ENCODE measurements around the gene DLEC1.

Gene DLEC1

DNA sequence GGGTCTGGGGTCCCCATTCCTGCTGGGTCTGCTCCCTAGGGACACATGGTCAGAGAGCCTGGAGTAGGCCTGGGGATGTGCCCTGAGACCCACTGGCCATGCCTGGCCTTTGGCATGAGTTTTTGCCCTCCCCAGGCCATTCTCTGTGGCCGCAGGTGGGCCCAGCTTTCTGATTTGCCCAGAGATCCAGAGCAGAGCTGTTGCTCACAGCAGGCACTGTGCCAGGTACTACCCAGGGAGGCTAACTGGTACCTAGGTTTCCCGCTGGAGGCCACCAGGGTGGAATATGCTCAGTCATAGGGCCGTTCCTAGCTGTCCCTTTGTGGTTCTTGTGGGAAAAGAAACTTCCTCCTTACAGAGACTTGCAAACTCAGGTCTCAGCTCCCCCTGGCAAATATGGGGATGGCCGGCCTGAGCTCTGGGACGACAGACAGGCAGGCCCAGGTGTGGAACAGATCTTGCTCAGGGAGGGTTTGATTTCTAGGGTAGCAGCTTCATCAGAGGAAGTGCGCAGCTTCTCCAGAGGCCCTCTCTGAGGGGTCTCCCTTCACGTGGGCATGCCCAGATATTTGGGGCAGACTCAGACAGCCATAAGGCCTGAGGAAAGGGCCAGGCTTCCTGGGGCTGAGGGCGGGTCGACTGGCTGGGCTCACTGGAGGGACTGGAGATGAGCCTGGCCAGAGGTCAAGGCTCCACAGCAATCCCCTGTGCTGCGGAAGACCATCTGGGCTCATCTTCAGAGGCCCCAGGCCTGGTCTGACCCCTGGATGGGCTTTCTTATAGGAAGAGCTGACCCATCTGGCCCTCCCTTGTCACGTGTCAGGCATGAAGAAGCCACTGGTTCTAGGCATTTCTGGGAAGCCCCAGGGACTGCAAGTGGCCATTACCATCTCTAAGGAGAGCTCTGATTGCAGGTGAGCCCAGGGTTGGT is 69.9 kb downstream of the DLEC1 start:
- H3K4me3 ChIP-seq (ENCODE audit: low read depth in 1 of 2, low read length in 2 of 2) = no peak overlapping the region
- no peaks in the 10 kb centered on the region for H3K36me3 ChIP-seq (ENCODE audit: control insufficient read depth in 1 of 2, insufficient read depth in 2 of 2, low read length in 2 of 2)
- peaks cover 0 to 2% of the 10 kb centered on the region in 2 donors for H3K9me3 ChIP-seq (ENCODE audit: control insufficient read depth in 1 of 2, low read length in 2 of 2)
- H3K4me1 ChIP-seq (ENCODE audit: control insufficient read depth in 1 of 2, insufficient read depth in 2 of 2, low read length in 2 of 2) = no peaks in the 10 kb centered on the region
- no peaks in the 10 kb centered on the region for H3K27me3 ChIP-seq (ENCODE audit: low read depth, low read length)
- no peak overlapping the region for H3K27ac ChIP-seq (ENCODE audit: low read length)

GRCh38 chr3:38109580-38110313 is 70.7 kb downstream of the DLEC1 start:
- Histone ChIP-seq H3K27me3 (ENCODE audit: low read depth, low read length) (no peaks in the 10 kb centered on the region), H3K27ac (ENCODE audit: low read length) (no peak overlapping the region), H3K9me3 (ENCODE audit: control insufficient read depth in 1 of 2, low read length in 2 of 2) (no peaks in the 10 kb centered on the region), H3K36me3 (ENCODE audit: control insufficient read depth in 1 of 2, insufficient read depth in 2 of 2, low read length in 2 of 2) (no peaks in the 10 kb centered on the region), H3K4me3 (ENCODE audit: low read depth in 1 of 2, low read length in 2 of 2) (no peak overlapping the region), H3K4me1 (ENCODE audit: control insufficient read depth in 1 of 2, insufficient read depth in 2 of 2, low read length in 2 of 2) (no peaks in the 10 kb centered on the region)

- Histone ChIP-seq H3K4me1 (ENCODE audit: control insufficient read depth in 1 of 2, insufficient read depth in 2 of 2, low read length in 2 of 2) (no peaks in the 10 kb centered on the region), H3K27me3 (ENCODE audit: low read depth, low read length) (no peaks in the 10 kb centered on the region), H3K4me3 (ENCODE audit: low read depth in 1 of 2, low read length in 2 of 2) (no peak overlapping the region), H3K9me3 (ENCODE audit: control insufficient read depth in 1 of 2, low read length in 2 of 2) (no peaks in the 10 kb centered on the region), H3K36me3 (ENCODE audit: control insufficient read depth in 1 of 2, insufficient read depth in 2 of 2, low read length in 2 of 2) (no peaks in the 10 kb centered on the region), H3K27ac (ENCODE audit: low read length) (no peak overlapping the region)
Observed at GRCh38 chr3:38110314-38111050, 71.5 kb downstream of the DLEC1 start.

DNA sequence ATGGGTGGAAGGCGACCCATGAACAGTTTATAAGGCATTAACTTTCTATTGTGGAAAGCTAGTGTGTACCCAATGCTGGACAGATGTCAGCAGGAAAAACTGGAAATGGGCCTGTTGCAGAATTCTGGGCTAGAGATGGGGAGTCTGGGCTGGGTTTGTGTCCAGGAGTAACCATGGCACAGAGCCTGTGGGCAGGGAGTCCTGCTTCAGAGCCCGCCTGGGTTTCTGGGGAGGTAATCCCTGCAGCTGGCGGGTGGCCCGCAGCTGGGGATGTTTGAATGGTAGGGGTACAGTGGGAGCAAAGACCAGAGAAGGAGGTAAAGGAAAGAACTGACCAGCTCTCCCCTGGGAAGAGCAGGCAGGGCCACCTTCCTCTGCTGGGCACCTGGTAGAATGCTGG is 72.2 kb downstream of the DLEC1 start:
- no peaks in the 10 kb centered on the region for H3K4me1 ChIP-seq (ENCODE audit: control insufficient read depth in 1 of 2, insufficient read depth in 2 of 2, low read length in 2 of 2)
- H3K27ac ChIP-seq (ENCODE audit: low read length) = no peak overlapping the region
- no peaks in the 10 kb centered on the region for H3K9me3 ChIP-seq (ENCODE audit: control insufficient read depth in 1 of 2, low read length in 2 of 2)
- H3K36me3 ChIP-seq (ENCODE audit: control insufficient read depth in 1 of 2, insufficient read depth in 2 of 2, low read length in 2 of 2) = no peaks in the 10 kb centered on the region
- no peak overlapping the region for H3K4me3 ChIP-seq (ENCODE audit: low read depth in 1 of 2, low read length in 2 of 2)
- H3K27me3 ChIP-seq (ENCODE audit: low read depth, low read length) = no peaks in the 10 kb centered on the region

DNA sequence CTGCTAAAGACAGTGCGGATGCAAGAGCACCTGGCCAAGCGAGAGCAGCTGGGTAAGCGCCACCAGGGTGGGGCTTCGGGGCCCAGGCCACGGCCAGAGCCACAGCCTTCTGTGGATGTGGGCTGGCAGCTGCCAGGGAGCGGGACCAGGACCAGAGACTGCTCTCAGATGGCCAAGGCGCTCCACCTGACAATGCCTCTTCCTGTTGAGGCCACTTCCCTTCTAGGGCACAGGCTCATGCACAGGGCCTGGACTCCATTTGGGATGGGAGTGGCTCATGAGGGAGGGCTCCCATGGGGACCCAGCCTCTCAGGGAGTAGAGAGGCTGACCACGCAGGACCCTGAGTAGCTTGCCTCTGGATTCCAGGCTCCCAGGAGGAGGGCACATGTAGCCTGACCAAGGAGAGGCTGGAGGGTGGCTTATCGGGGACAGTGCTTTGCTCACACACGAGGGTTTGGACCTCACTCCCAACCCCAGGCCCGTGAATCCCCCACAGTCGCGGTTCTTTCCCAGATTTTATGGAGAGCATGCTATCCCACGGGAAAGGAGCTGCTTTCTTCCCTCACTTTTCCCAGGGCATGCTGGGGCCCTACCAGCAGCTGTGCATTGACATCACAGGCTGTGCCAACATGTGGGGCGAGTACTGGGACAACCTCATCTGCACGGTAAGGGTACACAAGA is 72.8 kb downstream of the DLEC1 start:
- Histone ChIP-seq H3K9me3 (ENCODE audit: control insufficient read depth in 1 of 2, low read length in 2 of 2) (no peaks in the 10 kb centered on the region), H3K27ac (ENCODE audit: low read length) (no peak overlapping the region), H3K4me1 (ENCODE audit: control insufficient read depth in 1 of 2, insufficient read depth in 2 of 2, low read length in 2 of 2) (no peaks in the 10 kb centered on the region), H3K4me3 (ENCODE audit: low read depth in 1 of 2, low read length in 2 of 2) (no peak overlapping the region), H3K27me3 (ENCODE audit: low read depth, low read length) (no peaks in the 10 kb centered on the region), H3K36me3 (ENCODE audit: control insufficient read depth in 1 of 2, insufficient read depth in 2 of 2, low read length in 2 of 2) (no peaks in the 10 kb centered on the region)

GRCh38 chr3:38112378-38112761 is 73.4 kb downstream of the DLEC1 start:
- Histone ChIP-seq H3K27me3 (ENCODE audit: low read depth, low read length) (no peaks in the 10 kb centered on the region), H3K4me3 (ENCODE audit: low read depth in 1 of 2, low read length in 2 of 2) (no peak overlapping the region), H3K9me3 (ENCODE audit: control insufficient read depth in 1 of 2, low read length in 2 of 2) (no peaks in the 10 kb centered on the region), H3K36me3 (ENCODE audit: control insufficient read depth in 1 of 2, insufficient read depth in 2 of 2, low read length in 2 of 2) (no peaks in the 10 kb centered on the region), H3K4me1 (ENCODE audit: control insufficient read depth in 1 of 2, insufficient read depth in 2 of 2, low read length in 2 of 2) (no peaks in the 10 kb centered on the region), H3K27ac (ENCODE audit: low read length) (no peak overlapping the region)

DNA sequence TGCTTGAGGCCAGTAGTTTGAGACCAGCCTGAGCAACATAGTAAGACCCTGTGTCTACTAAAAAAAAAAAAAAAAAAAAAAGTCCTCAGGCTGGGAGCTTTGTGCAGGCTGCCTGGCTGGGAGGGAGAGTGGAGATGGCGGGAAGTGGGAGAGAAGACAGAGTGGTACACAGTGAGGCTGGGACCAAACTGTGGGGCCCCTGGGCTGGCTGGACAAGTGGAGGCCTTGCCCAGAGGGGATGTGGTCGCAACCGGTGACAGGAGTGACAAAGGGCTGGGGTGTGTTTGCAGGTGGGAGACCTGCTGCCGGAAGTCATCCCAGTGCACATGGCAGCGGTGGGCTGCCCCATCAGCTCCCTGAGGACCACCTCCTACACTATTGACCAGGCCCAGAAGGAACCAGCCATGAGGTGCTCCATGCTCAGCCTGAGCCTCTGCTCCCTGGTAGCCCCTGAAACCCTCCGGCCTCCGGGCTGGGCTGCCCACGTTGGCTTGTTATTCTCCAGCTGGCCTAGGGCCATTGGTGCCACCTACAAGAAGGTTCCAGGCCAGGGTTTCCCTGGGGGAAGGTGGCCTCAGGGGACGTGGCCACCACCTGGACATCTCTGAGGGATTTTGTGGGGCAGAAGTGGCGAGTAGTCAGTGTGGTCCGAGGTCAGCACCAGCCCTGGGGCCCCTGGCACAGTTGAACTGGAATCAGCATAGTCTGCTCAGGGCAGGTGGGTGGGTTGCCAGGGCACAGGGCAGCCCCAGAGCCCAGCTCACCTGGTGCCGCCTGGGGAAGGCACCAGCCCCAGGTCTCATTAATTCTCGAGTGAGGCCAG is 75.3 kb downstream of the DLEC1 start:
- Histone ChIP-seq H3K4me1 (ENCODE audit: control insufficient read depth in 1 of 2, insufficient read depth in 2 of 2, low read length in 2 of 2) (no peaks in the 10 kb centered on the region), H3K36me3 (ENCODE audit: control insufficient read depth in 1 of 2, insufficient read depth in 2 of 2, low read length in 2 of 2) (peaks cover 0 to 4% of the 10 kb centered on the region in 2 donors), H3K4me3 (ENCODE audit: low read depth in 1 of 2, low read length in 2 of 2) (no peak overlapping the region), H3K27ac (ENCODE audit: low read length) (no peak overlapping the region), H3K9me3 (ENCODE audit: control insufficient read depth in 1 of 2, low read length in 2 of 2) (no peaks in the 10 kb centered on the region), H3K27me3 (ENCODE audit: low read depth, low read length) (no peaks in the 10 kb centered on the region)

DNA sequence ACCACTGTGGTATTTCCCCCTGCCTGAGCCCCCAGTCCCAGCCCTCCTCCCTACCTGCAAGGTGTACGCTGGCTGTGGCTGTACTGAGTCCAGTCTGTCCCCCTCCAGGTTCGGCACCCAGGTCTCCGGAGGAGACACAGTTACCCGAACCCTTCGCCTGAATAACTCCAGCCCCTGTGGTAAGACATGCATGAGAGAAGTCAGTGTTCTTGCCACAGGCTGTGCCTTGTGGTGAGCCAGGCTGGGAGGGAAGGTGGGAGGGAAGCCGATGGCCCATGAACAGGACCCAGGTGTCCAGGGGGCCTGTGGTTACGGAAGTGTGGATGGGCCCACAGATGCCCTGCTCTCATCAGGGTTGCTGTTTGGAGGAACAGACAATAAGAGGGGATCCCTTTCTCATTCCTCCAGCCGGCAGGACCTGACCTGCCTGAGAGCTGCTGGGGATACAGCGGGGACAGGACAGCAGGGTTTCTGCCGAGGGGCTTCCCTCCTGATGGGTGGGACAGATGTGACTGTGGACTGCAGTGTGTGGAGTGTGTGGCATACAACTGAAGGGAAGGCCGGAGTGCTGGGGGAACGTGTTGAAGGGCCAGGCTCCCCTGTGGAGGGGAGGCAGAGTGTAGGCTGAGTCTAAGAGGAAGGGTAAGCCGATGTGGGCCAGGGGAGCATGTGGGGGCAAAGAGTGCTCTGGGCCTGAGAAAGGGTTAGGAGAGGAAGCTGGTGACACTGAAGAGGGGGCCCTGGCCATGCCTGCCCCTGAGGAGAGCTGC is 76.1 kb downstream of the DLEC1 start:
- no peaks in the 10 kb centered on the region for H3K4me1 ChIP-seq (ENCODE audit: control insufficient read depth in 1 of 2, insufficient read depth in 2 of 2, low read length in 2 of 2)
- H3K27ac ChIP-seq (ENCODE audit: low read length) = no peak overlapping the region
- H3K27me3 ChIP-seq (ENCODE audit: low read depth, low read length) = no peaks in the 10 kb centered on the region
- peaks cover 2 to 4% of the 10 kb centered on the region in 2 donors for H3K36me3 ChIP-seq (ENCODE audit: control insufficient read depth in 1 of 2, insufficient read depth in 2 of 2, low read length in 2 of 2)
- no peak overlapping the region for H3K4me3 ChIP-seq (ENCODE audit: low read depth in 1 of 2, low read length in 2 of 2)
- no peaks in the 10 kb centered on the region for H3K9me3 ChIP-seq (ENCODE audit: control insufficient read depth in 1 of 2, low read length in 2 of 2)

- no peaks in the 10 kb centered on the region for H3K4me1 ChIP-seq (ENCODE audit: control insufficient read depth in 1 of 2, insufficient read depth in 2 of 2, low read length in 2 of 2)
- no peaks in the 10 kb centered on the region for H3K27me3 ChIP-seq (ENCODE audit: low read depth, low read length)
- peaks cover 4 to 9% of the 10 kb centered on the region in 2 donors for H3K36me3 ChIP-seq (ENCODE audit: control insufficient read depth in 1 of 2, insufficient read depth in 2 of 2, low read length in 2 of 2)
- H3K27ac ChIP-seq (ENCODE audit: low read length) = no peak overlapping the region
- no peak overlapping the region for H3K4me3 ChIP-seq (ENCODE audit: low read depth in 1 of 2, low read length in 2 of 2)
- H3K9me3 ChIP-seq (ENCODE audit: control insufficient read depth in 1 of 2, low read length in 2 of 2) = no peaks in the 10 kb centered on the region
Observed at GRCh38 chr3:38115645-38116427, 76.8 kb downstream of the DLEC1 start.

Measured in muscle layer of duodenum (tissue), 2 donors.